Spleen (tissue), 7 donors: ENCODE results near the gene ZNF235.
"Not testable (repeated sequence)": the region's sequence is repeated elsewhere in the genome, so short reads cannot be mapped to it uniquely, and the experiment has no call there.

Experiments
- POLR2A ChIP-seq, 3 donors: fragments of 450-650 bp; IDR thresholded peaks; one replicate each; pipeline ENCODE4 v1.5.1; 2017; ENCODE audit warnings: antibody characterized with exemption in 3 of 3, mild to moderate bottlenecking in 1 of 3
- POLR2AphosphoS5 ChIP-seq, 3 donors: sonication (generic); formaldehyde crosslinking; IDR thresholded peaks; one replicate each; pipeline ENCODE4 v1.5.1; 2017; ENCODE audit warnings: antibody characterized with exemption in 3 of 3
- TF ChIP-seq, protein P1 (sequence below), 11 experiments: fragments of 200-600 bp in 7 of 11; fragments of 450-650 bp in 4 of 11; sonication (generic) in 4 of 11; IDR thresholded peaks in 8 of 11; conservative IDR thresholded peaks in 3 of 11; 1 replicate in 7 of 11; 2 replicates in 4 of 11; pipeline versions ENCODE4 v1.4.0 to v1.8.0; 2016 to 2021; ENCODE audit warnings: antibody characterized with exemption in 11 of 11, inconsistent platforms in 4 of 11, mild to moderate bottlenecking in 1 of 11
- donor health status: DM: no; HTN: no; CAD: no; lungs with moderate emphysema.
- donor health status: DM: no; HTN: no; CAD: no.
- donor health status: DM: no; HTN: no; CAD: no.

DNA sequence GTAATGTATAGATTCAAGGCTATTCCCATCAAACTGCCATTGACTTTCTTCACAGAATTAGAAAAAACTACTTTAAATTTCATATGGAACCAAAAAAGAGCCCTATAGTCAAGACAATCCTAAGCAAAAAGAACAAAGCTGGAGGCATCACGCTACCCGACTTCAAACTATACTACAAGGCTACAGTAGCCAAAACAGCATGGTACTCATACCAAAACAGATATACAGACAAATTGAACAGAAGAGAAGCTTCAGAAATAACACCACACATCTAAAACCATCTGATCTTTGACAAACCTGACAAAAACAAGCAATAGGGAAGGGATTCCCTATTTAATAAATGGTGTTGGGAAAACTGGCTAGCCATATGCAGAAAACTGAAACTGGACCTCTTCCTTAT lies 52.5 kb downstream of the ZNF235 start:
- TF ChIP-seq, protein P1, sequence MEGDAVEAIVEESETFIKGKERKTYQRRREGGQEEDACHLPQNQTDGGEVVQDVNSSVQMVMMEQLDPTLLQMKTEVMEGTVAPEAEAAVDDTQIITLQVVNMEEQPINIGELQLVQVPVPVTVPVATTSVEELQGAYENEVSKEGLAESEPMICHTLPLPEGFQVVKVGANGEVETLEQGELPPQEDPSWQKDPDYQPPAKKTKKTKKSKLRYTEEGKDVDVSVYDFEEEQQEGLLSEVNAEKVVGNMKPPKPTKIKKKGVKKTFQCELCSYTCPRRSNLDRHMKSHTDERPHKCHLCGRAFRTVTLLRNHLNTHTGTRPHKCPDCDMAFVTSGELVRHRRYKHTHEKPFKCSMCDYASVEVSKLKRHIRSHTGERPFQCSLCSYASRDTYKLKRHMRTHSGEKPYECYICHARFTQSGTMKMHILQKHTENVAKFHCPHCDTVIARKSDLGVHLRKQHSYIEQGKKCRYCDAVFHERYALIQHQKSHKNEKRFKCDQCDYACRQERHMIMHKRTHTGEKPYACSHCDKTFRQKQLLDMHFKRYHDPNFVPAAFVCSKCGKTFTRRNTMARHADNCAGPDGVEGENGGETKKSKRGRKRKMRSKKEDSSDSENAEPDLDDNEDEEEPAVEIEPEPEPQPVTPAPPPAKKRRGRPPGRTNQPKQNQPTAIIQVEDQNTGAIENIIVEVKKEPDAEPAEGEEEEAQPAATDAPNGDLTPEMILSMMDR (IDR thresholded peaks at IDR 0.05 in 8 of 11, conservative IDR thresholded peaks at IDR 0.05 in 3 of 11): not testable (repeated sequence)
- not testable (repeated sequence) for TF ChIP-seq POLR2AphosphoS5, POLR2A (IDR thresholded peaks at IDR 0.05)
